Measurements from ENCODE around the gene HES6.

Gene HES6, protein sequence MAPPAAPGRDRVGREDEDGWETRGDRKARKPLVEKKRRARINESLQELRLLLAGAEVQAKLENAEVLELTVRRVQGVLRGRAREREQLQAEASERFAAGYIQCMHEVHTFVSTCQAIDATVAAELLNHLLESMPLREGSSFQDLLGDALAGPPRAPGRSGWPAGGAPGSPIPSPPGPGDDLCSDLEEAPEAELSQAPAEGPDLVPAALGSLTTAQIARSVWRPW

DNA sequence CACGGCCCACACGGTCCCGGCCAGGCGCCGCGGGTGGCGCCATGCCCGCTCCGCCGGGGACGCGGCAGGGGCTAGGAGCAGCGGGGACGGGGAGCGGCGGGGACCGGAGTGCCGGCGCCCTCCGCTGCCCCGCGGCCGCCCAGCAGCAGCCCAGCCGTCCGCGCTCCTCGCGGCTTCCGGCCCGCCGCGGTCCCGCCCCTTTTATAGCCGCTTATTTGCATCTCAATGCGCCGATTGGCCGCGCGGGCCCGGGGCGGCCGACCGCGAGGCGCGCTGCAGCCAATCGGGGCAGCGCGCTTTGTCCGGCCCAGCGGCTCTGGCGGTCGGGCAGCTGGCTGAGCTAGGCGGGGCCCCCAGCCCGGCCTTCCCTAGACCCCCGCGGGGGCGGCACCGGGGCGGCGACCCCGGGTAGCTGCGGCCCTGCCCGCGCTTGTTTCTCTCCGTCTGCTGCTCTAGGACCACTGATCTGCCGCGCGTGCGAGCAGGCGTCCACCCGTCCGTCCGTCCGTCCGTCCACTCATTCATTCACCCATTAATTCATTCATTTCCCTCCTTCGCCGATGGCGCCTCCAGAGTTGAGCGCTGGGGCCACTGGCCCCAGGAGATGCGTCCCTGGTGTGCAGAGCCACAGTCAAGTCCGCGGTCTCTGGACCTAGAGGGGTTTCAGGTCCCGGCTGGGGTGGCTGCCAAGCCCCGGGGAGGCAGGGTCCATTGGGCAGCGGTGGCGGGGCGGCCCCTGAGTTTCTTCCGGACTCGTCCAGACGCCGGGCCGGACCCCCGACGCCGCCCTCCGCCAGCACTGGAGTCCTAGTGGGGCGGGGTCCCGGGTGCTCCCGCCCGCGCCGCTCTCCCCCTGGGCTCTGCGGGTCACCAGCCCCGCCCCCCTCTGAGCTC lies at the start of gene HES6:
TSS of gene HES6 (minus strand) at position 176 of the 894 bp plus-strand sequence. CDS start at position 43, 133 bp downstream.
- DNase-seq (ENCODE audit: low read depth), result no peak

DNA sequence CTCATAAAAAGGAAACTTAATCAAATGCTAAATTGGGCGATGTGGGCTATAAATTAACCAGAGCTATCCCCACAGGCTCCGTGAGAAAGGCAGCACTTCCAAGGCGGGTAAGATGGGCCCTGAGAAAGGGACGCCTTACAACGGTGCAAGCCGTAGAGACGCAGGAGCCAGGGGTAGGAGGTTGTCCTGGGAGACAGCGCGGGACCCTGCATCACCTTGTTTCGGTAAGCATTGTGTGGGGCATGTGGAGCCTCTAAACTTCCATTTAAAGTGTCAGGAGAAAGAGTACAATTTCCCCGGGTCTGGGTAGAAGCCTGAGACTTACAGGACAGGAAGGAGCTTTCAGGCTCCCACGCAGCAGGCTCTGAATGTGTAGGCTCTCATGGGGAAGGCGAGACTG lies 49.7 kb upstream of the HES6 start:
- DNase-seq (ENCODE audit: low read depth), result no peak

DNA sequence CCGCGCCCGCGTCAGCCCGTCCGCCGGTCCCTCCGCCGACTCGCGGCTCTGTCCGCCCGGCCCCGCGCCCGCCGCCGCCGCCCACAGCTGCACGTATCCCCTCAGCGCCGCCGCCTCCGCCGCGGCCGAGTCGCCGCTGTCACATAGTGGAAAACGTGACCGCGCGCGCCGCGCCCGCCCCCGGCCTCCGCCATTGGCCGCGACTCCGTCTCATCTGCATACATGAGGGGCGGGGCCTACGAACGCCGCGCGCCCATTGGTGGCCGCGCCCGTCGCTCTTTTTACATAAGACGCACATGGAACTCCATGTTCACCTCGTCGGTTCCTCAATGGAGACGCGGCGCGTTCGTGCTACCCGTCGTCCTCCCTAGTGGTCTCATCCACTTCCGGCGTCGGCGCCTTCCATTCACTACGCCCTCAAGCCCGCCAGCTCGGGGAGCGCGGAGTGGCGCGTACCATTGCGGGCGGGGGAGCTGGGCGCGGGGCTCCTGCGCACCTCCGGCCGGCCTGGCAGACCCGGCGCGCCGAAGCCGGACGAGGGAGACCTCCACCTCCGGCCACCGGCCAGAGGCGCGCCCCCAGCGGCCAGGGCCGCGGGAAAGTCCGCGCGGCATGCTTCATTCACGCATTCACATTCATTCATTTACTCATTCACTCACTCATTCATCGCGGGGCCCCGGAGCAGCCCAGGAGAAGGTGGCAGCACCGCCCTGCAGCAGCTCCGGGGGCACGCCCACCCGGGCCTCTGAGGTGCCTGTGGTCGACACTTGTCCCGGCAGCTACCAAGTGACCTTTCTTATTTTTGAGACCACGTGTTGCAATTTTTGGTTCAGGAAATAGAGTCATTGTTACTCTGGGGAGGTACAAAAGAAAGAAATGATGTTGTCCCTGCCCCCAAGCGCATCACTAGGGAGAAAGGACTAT lies 49.1 kb upstream of the HES6 start:
- DNase-seq (ENCODE audit: low read depth), result peak; percentile 87

DNA sequence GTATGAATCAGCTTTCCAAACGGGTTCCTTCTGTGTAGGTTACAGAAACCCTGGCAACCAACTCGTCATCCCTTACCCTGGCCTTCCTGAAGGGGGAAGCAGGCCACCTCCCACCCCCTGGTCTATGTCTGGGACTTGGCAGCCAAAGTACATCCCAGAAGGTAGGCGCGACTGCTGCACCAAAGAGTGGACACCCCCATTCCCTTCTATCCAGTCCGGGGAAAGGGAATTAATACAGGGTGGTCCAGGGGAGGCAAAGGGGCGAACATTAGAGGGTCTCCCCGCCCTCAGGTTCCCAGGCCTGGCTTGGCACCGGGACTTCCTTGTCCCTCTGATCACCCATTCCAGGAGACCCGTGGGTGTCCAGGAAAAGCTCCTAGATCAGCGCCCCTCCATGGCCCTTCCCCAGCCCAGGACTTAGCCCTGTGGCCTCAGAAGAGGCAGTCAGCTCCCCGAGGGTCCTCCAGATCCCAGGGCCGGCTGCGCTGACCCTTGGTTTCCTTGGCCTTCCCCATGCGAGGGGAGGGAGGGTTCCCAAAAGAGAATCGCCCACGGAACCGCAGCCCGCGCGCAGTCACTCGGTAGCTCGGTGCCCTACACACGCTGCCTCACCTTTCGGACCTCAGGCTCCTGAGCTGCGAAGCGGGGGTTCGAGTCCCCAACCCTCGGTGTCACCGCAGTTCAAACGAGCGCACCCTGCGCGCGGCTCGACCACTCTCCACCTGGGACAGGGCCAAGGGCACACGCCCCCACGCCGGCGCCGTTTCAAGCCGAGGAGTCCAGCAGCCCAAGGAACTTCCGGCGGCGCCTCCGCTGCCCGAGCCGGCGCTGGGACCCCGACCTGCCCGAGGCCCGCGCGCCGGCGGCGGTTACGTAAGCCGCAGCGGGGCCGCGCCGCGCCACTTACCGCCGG lies 48.2 kb upstream of the HES6 start, which contains the start of gene PER2:
TSS of gene PER2 (minus strand) at position 874 of the 913 bp plus-strand sequence. CDS start 10,674 bp downstream, outside the sequence.
- peak; percentile 83 for DNase-seq (ENCODE audit: low read depth)

DNA sequence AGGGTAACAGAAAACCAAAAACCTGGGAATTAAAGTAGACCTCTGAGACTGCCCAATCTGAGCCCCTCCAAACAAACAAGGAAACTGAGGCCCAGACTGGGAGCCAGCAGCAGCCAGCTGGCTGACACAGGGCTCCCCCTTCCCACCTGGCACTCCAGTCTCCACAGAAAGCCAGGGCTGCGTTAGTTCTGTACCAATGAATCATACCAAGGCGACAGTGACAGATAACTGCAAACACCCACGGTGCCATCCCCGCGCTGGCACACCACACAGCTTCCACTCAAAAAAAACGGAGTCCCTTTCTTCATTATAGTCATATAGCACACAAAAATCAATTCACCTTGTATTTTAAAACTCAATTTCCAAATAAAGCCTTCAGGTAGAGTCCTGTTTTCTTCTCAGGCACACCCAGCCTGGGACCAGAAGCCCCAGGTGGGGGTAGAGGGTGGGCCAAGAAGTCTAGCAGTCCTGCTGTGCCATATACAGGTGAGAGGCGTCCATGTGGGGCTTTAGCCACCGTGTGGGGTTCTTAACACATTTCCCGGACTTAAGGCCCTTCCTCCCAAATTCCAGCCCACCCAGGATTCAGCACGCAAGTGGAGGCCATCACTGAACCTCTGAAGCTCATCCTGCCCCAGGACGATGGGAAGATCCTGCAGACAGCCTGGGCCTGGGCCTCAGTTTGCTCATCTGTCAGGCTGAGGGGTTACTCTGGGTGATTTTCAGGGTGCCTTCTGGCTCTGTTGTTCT lies 47.3 kb upstream of the HES6 start:
- no peak for DNase-seq (ENCODE audit: low read depth)

DNA sequence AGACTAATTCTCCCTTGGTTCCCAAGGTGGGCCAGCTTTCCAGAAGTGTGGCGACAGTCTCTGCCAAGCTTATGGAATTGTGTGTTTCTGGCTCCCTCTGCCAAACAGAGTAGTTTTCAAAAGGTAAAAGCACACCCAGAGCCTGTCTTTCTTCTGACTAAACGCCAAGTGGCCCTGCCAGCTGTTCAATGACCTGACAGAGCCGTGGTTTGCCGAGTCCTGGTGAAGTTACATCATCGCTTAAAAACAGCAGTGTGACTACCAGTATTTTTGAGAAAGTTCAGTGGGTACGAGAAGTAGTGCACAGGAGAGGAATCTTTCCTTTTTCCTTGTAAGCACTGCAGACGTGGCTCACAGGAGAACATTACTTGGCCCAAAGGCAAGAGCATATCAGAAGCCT lies 46.7 kb upstream of the HES6 start:
- DNase-seq (ENCODE audit: low read depth), result peak; percentile 72

DNA sequence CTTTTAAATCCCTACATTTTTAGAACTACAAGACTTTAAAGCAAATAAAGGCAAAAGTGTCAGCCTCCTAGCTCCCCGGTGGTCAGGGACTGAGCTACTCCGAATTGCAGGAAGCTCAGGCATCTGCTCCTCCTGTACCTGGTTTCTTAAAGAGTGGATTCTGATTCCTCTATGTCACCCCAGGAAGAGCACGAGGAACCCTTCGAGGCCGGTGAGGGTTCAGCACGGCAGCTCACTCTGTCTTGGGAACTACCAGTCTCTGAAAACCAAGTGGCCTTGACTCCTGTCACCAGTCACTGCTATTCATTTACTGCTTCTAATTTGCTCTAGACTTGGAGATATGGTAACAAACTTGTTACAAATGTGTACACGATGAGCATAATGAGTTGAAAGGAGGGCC lies 46.3 kb upstream of the HES6 start:
- no peak for DNase-seq (ENCODE audit: low read depth)

DNA sequence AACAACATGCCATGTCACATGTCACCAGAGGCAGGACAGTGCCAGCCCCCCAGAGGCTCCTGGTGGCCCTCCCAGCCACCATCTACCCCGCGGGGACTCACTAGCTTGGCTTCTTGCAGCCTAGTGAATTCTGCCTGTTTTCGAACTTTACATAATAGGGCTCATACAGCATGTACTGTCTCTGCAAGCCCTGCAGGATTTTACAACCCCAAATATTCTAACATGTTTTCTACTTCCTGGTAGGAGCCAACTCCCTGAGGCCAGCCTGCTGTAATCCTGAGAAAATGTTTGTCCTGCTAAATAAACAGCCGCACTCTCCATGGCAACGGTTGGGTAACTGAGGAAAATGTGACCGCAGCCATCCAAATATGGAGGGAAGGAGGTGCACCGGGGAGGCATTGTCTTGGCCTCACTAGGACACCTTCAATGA lies 45.8 kb upstream of the HES6 start:
- peak; percentile 98 for DNase-seq (ENCODE audit: low read depth)

DNA sequence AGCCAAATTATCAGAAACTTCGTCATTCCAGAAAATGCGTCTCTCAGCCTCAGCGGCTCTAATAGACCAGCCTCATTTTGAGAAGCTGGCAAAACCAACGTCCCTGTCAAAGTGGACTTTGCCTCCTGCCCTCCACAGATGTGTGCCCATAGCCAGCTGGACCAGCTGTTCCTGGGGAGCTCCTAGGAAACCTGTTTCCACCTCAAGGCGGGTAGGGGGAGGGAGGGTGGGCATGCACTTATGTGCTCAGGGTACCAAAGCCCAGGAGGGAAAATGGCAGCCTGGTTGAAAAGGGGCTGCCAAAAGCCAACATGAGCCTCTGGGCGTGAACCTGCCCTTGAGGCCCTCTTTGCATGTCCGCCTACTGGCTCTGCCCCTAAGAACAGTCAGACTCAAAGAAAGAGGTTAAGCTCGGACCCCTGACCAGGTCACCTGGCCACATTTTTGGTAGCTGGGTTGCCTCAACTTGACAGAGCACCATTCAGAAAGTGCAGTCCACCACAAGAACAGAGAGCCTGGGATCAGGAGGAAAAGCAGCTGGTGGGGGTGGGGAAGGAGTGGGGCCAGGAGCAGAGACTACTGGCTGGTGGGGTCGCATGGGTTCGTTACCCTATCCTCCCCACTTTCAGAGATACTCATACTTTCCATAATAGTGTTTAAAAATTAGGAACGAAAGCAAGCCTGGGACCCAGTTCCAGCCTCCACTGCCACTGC lies 45.1 kb upstream of the HES6 start:
- DNase-seq (ENCODE audit: low read depth), result no peak

DNA sequence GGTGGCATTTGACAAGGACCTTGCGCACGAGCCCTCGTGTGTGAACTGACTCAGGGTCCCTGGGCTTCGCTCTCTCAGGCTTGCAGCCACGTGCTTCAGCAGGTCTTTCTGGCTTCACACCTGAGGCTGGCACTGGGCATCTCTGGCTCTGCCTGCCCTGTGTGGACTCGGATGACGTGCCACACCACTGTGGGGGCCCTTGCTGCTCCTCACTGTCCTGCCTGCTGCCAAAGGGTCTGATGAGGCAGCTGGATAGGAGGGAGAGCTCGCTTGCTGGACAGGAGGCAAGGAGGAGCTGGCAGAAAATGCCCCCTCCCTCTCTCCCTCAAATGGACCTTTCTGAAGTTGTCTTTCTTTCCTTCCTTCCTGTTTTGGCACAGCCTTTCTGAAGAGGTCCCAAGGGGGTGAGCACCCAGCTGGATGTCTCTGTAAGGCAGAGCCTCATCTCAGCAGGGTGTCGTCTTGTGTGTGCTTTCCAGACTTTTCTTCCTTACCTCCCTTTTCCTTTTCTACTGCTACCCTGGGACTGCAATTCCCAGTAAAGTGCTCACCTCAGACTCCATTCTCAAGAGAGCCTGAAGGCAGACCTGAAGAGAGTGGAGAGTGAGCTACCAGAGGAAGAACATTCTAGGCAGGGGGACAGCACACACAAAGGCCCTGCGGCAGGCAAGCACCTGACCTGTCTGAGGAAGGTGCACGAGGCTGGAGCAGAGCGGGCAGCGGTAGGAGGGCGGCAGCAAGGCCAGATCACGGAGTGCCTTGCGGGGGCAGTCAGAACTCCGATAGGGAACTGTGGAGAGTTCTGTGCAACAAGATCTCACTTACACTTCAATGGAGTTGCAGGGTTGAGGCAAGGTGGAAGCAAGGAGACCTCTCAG lies 43.3 kb upstream of the HES6 start:
- DNase-seq (ENCODE audit: low read depth), result no peak

DNA sequence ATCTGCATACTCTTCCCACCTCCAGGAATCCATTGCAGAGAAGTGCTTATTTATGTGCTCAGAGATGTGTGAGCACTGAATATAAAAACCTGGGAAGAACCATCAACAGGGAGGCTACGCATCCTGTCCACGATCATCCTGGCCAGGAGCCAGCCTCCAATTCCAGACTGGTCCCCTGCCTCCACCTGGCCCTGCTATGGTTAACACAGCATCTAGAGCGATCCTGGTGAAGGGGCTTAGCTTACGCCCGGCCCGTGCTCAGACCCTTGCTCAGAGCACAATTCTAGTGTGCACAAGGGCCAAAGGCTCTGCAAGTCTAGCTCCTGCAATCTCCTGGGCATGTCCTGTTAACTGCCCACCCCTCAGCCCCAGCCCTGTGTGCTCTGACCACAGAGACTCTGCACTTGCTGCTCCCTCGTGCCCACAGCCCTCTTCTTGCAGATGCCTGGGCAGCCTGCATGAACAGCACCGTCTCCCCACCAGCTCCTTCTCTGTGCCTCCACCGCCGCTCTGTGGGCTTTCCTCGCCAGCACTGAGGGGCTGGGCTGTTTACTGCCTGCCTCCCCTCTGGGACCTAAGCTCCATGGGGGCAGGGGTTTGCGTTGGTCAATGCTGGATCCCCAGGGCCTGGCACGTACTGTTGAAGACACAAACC lies 42.1 kb upstream of the HES6 start:
- no peak for DNase-seq (ENCODE audit: low read depth)

DNA sequence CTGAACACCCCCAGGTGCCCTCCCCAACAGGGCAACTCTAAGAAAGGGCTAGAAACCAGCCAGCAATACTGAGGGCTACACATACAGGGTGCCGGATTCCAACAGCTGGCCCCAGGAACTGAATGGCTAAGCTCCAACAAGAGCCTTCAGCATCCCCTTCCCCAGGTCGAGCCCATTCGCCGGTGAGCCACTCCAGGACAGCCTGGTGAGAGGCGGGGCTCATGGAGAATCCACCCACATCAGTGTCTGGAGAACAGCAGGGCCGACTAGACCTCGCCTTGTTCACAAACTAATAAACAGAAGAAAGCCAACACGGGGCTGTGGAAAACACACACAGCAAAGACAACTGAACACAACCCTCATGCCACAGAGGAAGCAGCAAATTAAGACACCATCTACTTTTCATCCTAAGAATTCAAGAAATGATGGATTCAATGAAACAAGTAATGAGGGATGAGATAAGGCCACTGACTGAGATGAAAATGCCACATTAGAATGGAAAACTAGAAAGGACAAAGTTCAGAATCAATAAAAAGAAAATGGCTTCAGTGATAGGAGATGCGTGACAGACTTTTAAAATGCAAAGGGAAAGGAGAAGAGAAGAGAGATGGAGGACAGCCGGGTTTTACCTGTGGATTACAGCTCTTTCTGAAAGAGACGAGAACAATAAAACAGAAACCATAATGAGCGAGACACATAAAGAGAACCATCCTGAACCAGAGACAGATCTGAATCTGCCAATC lies 40.4 kb upstream of the HES6 start:
- no peak for DNase-seq (ENCODE audit: low read depth)

DNA sequence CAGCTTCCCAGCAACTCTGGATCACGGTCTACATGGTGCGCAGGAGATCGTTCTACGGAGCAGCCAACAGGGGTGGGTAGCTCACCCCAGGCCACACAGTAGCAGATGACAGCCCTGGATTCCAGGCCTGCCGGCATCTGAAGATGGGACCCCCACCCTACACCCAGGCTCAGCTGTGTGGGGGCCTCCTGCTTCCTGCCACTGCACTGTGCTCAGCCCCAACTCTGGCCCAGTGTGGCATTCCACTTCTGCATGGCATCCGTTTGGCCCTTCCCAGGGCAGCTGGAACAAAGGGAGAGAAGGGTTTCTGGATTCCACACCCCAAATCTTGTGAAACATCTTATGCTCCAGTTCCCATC lies 39.5 kb upstream of the HES6 start:
- no peak for DNase-seq (ENCODE audit: low read depth)

DNA sequence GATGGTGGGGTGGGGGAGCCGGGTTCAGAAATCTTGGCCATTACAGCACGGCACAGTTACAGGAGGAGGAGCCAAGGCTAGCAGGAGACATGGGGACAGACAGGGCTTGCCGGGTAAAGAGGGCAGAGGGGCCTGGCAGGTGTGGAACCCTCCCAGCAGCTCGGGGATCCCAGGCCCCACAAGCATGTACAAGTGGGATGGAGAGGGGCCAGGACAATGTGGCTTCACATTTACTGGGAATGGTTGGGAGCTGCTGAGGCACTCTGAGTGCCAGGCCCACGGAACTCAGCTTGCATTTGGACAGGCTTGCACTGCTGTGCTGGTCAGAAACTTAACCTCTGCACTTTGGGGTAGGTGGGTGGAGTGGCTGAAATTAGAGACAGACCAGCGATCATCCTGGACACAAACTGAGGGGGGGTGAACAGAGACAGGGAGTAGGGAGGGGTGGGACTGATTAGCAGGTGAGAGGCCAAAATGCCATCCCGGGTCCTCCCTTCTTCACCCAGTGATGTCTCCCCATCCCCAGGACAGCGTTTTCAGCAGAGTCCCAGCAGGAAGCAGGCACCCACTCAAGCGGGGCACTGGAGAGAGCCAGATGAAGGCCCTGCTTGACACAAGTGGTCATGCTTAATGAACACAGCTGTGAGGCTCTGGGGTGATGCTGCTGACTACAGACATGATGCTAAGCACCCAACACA lies 38.9 kb upstream of the HES6 start:
- no peak for DNase-seq (ENCODE audit: low read depth)

DNA sequence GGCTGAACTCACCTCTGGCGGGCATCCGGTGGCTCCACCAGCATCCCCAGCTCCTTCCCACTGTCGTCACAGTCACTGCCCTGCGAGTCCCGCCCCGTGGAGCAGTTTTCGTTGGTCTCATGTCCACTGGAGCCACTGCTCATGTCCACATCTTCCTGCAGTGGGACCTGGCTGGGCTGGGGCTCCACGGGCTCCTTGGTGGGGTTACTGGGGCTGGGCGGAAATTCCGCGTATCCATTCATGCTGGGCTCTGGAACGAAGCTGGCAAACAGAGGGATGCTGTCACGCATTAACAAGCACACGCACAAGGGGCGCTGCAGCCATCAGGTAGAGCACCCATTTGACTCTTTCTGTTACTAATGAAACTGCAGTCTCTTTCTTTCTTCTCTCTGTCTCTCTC lies 37.9 kb upstream of the HES6 start:
- DNase-seq (ENCODE audit: low read depth), result no peak

DNA sequence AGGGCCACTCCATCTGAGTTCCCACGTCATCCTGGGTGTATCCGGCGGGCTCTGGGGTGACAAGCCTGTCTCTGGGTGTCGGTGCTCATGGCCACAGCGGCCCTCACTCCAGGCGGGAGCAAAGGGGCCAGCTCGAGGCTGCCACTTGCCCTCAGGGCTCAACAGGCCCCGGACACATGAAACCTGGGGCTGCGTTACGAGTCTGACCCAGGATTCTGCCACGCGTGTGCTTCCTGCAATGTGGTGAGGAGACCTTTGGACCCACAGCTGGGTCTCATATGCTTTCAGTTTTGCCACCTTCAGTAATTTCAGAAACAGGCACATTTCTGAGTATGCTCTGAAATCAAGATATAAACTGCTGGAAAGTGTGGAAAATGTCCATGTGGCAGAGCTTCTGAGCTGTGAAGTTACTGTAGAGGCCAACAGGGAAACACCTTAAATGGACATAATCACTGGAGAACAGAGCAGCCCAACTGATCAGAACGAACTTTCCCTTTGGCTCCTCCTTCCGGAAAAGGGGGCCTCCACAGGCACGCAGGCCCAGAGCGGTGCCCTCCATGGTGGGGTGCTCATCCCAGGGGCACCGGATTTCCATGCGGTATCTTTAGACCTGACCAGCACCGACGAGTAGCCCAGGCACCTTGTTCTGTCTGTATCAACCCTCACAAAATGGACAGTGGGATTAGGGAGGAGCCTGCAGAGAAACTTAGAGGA lies 34.5 kb upstream of the HES6 start:
- DNase-seq (ENCODE audit: low read depth), result no peak

Measured in GM04503 (cell line).